Sigmoid colon (tissue), 4 donors: Measurements from ENCODE around the gene CLSTN2.

ENCODE experiments used
- CTCF ChIP-seq, 4 experiments: fragments of 450-650 bp in 3 of 4; fragments of 200-600 bp in 1 of 4; IDR thresholded peaks; one replicate each; pipeline ENCODE4 v1.5.1; 2016 to 2019; ENCODE audit warnings: antibody characterized with exemption in 4 of 4, mild to moderate bottlenecking in 3 of 4, moderate library complexity in 2 of 4
- POLR2A ChIP-seq, 2 donors: fragments of 450-650 bp; IDR thresholded peaks; one replicate each; pipeline ENCODE4 v1.6.1; 2016; ENCODE audit warnings: antibody characterized with exemption in 2 of 2, mild to moderate bottlenecking in 2 of 2, moderate library complexity in 2 of 2
- POLR2AphosphoS5 ChIP-seq, 4 donors: sonication (generic); formaldehyde crosslinking; IDR thresholded peaks; one replicate each; pipeline ENCODE4 v1.6.1; 2017; ENCODE audit warnings: antibody characterized with exemption in 4 of 4

DNA sequence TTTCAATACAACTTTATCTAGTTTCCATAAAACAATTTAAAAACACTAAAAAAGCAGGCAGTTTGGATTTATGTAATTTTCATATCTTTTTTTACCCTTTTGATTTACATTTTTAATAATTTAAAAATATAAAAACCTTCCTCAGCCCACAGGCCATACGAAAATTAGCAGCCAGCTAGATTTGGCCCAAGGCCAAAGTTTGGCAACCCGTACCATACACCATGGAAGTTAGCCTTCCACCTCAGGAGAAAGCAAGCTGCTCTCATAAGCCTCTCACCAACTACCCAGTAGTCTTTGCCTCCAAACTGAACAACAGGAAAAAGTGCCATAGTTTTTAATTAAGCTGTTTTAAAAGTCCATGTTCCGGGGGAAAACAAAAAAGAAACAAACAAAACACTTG is 635.6 kb downstream of the CLSTN2 start:
- no peak for TF ChIP-seq CTCF (IDR thresholded peaks at IDR 0.05)
- no peak for TF ChIP-seq POLR2A (IDR thresholded peaks at IDR 0.05)
- no peak for TF ChIP-seq POLR2AphosphoS5 (IDR thresholded peaks at IDR 0.05)
